NCI-H2029 treated with DMSO at 0.1 percent for 48 hours (cell line): ENCODE measurements around the gene AP5Z1.

Experiments used
- DNase-seq: peaks from one replicate; lab custom pipeline; 2025; lab: John Stamatoyannopoulos, UW

The AP5Z1 gene

GRCh38 chr7:4775250-4775847 lies at the start of gene AP5Z1:
TSS of gene AP5Z1 (plus strand) at chr7:4775623. CDS start at chr7:4775716, 93 bp downstream.
- peak; percentile 67 for DNase-seq

GRCh38 chr7:4725850-4726450 lies 49.5 kb upstream of the AP5Z1 start:
- DNase-seq = no peak

GRCh38 chr7:4726566-4726965 lies 48.9 kb upstream of the AP5Z1 start:
- no peak for DNase-seq

- DNase-seq = no peak
These were observed 47.3 kb upstream of the AP5Z1 start for GRCh38 chr7:4727914-4728705.

GRCh38 chr7:4729266-4729665 lies 46.2 kb upstream of the AP5Z1 start:
- DNase-seq = no peak

GRCh38 chr7:4730276-4730675 lies 45.1 kb upstream of the AP5Z1 start:
- DNase-seq = no peak

- no peak for DNase-seq
These were observed 44.5 kb upstream of the AP5Z1 start for GRCh38 chr7:4730971-4731370.

- DNase-seq = no peak
These were observed 43.6 kb upstream of the AP5Z1 start for GRCh38 chr7:4731803-4732202.

- DNase-seq = no peak
These were observed 41.4 kb upstream of the AP5Z1 start for GRCh38 chr7:4733936-4734528.

- DNase-seq = no peak
These were observed 40.7 kb upstream of the AP5Z1 start for GRCh38 chr7:4734587-4735345.

- no peak for DNase-seq
These were observed 38.1 kb upstream of the AP5Z1 start for GRCh38 chr7:4737300-4737699.

GRCh38 chr7:4738711-4739527 lies 36.5 kb upstream of the AP5Z1 start:
- DNase-seq = peak; percentile 12

GRCh38 chr7:4739528-4739992 lies 35.9 kb upstream of the AP5Z1 start:
- DNase-seq = peak; percentile 71

- DNase-seq = no peak
These were observed 34.6 kb upstream of the AP5Z1 start for GRCh38 chr7:4740796-4741195.

- no peak for DNase-seq
These were observed 33.3 kb upstream of the AP5Z1 start for GRCh38 chr7:4742051-4742573.

- no peak for DNase-seq
These were observed 32.6 kb upstream of the AP5Z1 start for GRCh38 chr7:4742852-4743251.

- peak; percentile 92 for DNase-seq
These were observed 30.8 kb upstream of the AP5Z1 start for GRCh38 chr7:4744391-4745264.

GRCh38 chr7:4745265-4745919 lies 30.0 kb upstream of the AP5Z1 start:
- no peak for DNase-seq
